Measurements from ENCODE around the gene HMCN1.

GRCh38 chr1:186189156-186189555, 455.0 kb downstream of the HMCN1 start:
- TF ChIP-seq EZH2phosphoT487 (IDR thresholded peaks at IDR 0.05; ENCODE audit: borderline replicate concordance, low read length), result no peak
- TF ChIP-seq CTCF (IDR thresholded peaks at IDR 0.05; ENCODE audit: low read depth, low read length, poor library complexity, severe bottlenecking), result no peak

Measured in DOHH2 (cell line).